Caki2 (cell line): Measurements from ENCODE around the gene KCNJ6. TPM values are rescaled to one million over a fixed set of nuclear protein-coding genes. Genes with fewer than 3 reads are reported as not detected.
"Not testable (repeated sequence)": the region's sequence is repeated elsewhere in the genome, so short reads cannot be mapped to it uniquely, and the experiment has no call there.

Experiments
- DNase-seq: peaks from one replicate; pipeline ENCODE4 v3.0.0-alpha.2; 2015; ENCODE audit warnings: low read depth
- in situ Hi-C: cut with HindIII; loops from 2 replicates; pipeline ENCODE4 v1.10.0; 2016; ENCODE audit warnings: low sequenced_read_pairs, low pct_unique_long_range_greater_than_20kb, mixed read lengths
- total RNA-seq: library from RNA; depleted of rRNA; stranded (reverse); fragments of >200 nt; shearing (Covaris generic); gene quantifications from 2 replicates; pipeline ENCODE4 v1.2.3, GENCODE V29; 2014; ENCODE audit warnings: low replicate concordance; rRNA removed

Gene KCNJ6
- not detected in 2 replicates for total RNA-seq

GRCh38 chr21:37916310-37917051 lies at the start of gene KCNJ6:
Gene KCNJ6 (minus strand): TSS chr21:37916457. CDS start chr21:37840682, 75,775 bp downstream.
- in situ Hi-C loops: no loop called here
- DNase-seq: peak; percentile 9

GRCh38 chr21:37965088-37965805 lies 49.0 kb upstream of the KCNJ6 start:
- in situ Hi-C loops: no loop called here
- DNase-seq: no peak

GRCh38 chr21:37958537-37958936 lies 42.3 kb upstream of the KCNJ6 start:
- in situ Hi-C loops: no loop called here
- DNase-seq: no peak

- DNase-seq: no peak
- in situ Hi-C loops: no loop called here
Observed at GRCh38 chr21:37956772-37957171, 40.5 kb upstream of the KCNJ6 start.

GRCh38 chr21:37945036-37945435 lies 28.8 kb upstream of the KCNJ6 start:
- in situ Hi-C loops: no loop called here
- DNase-seq: no peak

GRCh38 chr21:37944496-37944895 lies 28.2 kb upstream of the KCNJ6 start:
- in situ Hi-C loops: no loop called here
- no peak for DNase-seq

- in situ Hi-C loops: no loop called here
- DNase-seq: no peak
Observed at GRCh38 chr21:37940691-37941090, 24.4 kb upstream of the KCNJ6 start.

GRCh38 chr21:37939838-37940237 lies 23.6 kb upstream of the KCNJ6 start:
- no peak for DNase-seq
- in situ Hi-C loops: no loop called here

GRCh38 chr21:37939251-37939650 lies 23.0 kb upstream of the KCNJ6 start:
- no peak for DNase-seq
- in situ Hi-C loops: no loop called here

GRCh38 chr21:37937668-37938067 lies 21.4 kb upstream of the KCNJ6 start:
- DNase-seq: no peak
- in situ Hi-C loops: no loop called here

- in situ Hi-C loops: no loop called here
- peak; percentile 84 for DNase-seq
Observed at GRCh38 chr21:37936010-37936785, 19.9 kb upstream of the KCNJ6 start.

- in situ Hi-C loops: no loop called here
- no peak for DNase-seq
Observed at GRCh38 chr21:37932936-37933335, 16.7 kb upstream of the KCNJ6 start.

- no peak for DNase-seq
- in situ Hi-C loops: no loop called here
Observed at GRCh38 chr21:37927711-37928110, 11.5 kb upstream of the KCNJ6 start.

GRCh38 chr21:37921091-37921490 lies 4.8 kb upstream of the KCNJ6 start:
- DNase-seq: peak; percentile 45
- in situ Hi-C loops: no loop called here

GRCh38 chr21:37920302-37920701 lies 4.0 kb upstream of the KCNJ6 start:
- DNase-seq, in situ Hi-C loops: not testable (repeated sequence)

GRCh38 chr21:37917612-37918011 lies 1.4 kb upstream of the KCNJ6 start:
- no peak for DNase-seq
- in situ Hi-C loops: no loop called here

GRCh38 chr21:37915941-37916309 lies 332 bp downstream of the KCNJ6 start:
- DNase-seq: no peak
- in situ Hi-C loops: no loop called here

GRCh38 chr21:37915497-37915911 lies 753 bp downstream of the KCNJ6 start:
- in situ Hi-C loops: no loop called here

GRCh38 chr21:37912616-37913015 lies 3.6 kb downstream of the KCNJ6 start:
- DNase-seq: no peak
- in situ Hi-C loops: no loop called here

More at GRCh38 chr21:37915497-37915911, 753 bp downstream of the KCNJ6 start:
- no peak for DNase-seq
